ENCODE data around the gene MIPEP.
A peak's percentile ranks its signal among the peaks of the same experiment; 100 is the strongest.

MIPEP gene

GRCh38 chr13:23848646-23849141, 40.5 kb downstream of the MIPEP start:
- no peak for DNase-seq

- no peak for DNase-seq
These were observed 41.2 kb downstream of the MIPEP start for GRCh38 chr13:23848019-23848418.

- no peak for DNase-seq
These were observed 41.7 kb downstream of the MIPEP start for GRCh38 chr13:23847497-23847896.

GRCh38 chr13:23845105-23845725, 44.0 kb downstream of the MIPEP start:
- DNase-seq: no peak

GRCh38 chr13:23844132-23844531, 45.1 kb downstream of the MIPEP start:
- no peak for DNase-seq

GRCh38 chr13:23843436-23843835, 45.8 kb downstream of the MIPEP start:
- no peak for DNase-seq

GRCh38 chr13:23842406-23842805, 46.8 kb downstream of the MIPEP start:
- no peak for DNase-seq

- no peak for DNase-seq
These were observed 55.2 kb downstream of the MIPEP start for GRCh38 chr13:23833733-23834611.

- DNase-seq: no peak
These were observed 60.3 kb downstream of the MIPEP start for GRCh38 chr13:23828866-23829265.

GRCh38 chr13:23828086-23828485, 61.1 kb downstream of the MIPEP start:
- DNase-seq: no peak

- DNase-seq: no peak
These were observed 64.0 kb downstream of the MIPEP start for GRCh38 chr13:23825179-23825578.

- DNase-seq: no peak
These were observed 64.8 kb downstream of the MIPEP start for GRCh38 chr13:23824371-23824770.

- no peak for DNase-seq
These were observed 66.9 kb downstream of the MIPEP start for GRCh38 chr13:23822252-23822824.

- DNase-seq: peak; percentile 64
These were observed 68.7 kb downstream of the MIPEP start for GRCh38 chr13:23820530-23820929.

GRCh38 chr13:23817830-23818229, 71.4 kb downstream of the MIPEP start:
- no peak for DNase-seq

- DNase-seq: no peak
These were observed 72.1 kb downstream of the MIPEP start for GRCh38 chr13:23817136-23817535.

- no peak for DNase-seq
These were observed 75.6 kb downstream of the MIPEP start for GRCh38 chr13:23813635-23814034.

GRCh38 chr13:23811366-23812062, 77.7 kb downstream of the MIPEP start:
- DNase-seq: peak; percentile 58

GRCh38 chr13:23810685-23811240, 78.4 kb downstream of the MIPEP start:
- no peak for DNase-seq

GRCh38 chr13:23808803-23809202, 80.4 kb downstream of the MIPEP start:
- DNase-seq: no peak

GRCh38 chr13:23806874-23807526, 82.2 kb downstream of the MIPEP start:
- no peak for DNase-seq

- no peak for DNase-seq
These were observed 83.4 kb downstream of the MIPEP start for GRCh38 chr13:23805821-23806220.

Data from islet precursor cell (in vitro differentiated cells).